ENCODE measurements around the gene ADH1B. TPM values are rescaled to one million over a fixed set of nuclear protein-coding genes. Genes with fewer than 3 reads are reported as not detected.

Gene ADH1B
- total RNA-seq, 1 donor from 2014 or later, result 891 TPM

DNA sequence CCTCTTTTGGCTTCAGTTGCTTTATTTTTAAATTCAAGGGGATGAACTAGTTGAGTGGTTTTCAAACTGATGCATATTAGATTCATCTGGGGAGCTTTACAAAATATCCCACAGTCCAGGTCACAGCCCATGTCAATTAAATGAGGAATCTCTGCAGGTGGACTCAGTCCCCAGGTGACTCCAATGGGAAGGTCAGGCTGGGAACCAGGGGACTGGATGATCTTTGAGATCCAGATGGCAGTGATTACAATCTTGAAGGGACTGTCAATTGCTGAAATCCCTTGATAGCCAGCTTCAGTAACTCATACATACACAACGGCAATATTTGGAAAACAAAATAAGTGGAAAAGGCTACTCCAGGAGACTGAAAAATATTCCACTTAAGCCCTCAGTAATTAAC lies 7.0 kb downstream of the ADH1B start:
- no peak overlapping the region for H3K27ac ChIP-seq
- no peaks in the 10 kb centered on the region for H3K27me3 ChIP-seq
- no peak for DNase-seq (ENCODE audit: extremely low spot score in 2 of 2)
- H3K4me3 ChIP-seq, result no peak overlapping the region
- H3K4me1 ChIP-seq, result no peaks in the 10 kb centered on the region
- H3K36me3 ChIP-seq, result no peaks in the 10 kb centered on the region
- no peaks in the 10 kb centered on the region for H3K9me3 ChIP-seq
- intact Hi-C loops (cut with DNase I), result no loop called here
- no peak for TF ChIP-seq POLR2A (IDR thresholded peaks at IDR 0.05)
- no peak for TF ChIP-seq POLR2AphosphoS5 (IDR thresholded peaks at IDR 0.05; ENCODE audit: insufficient read depth in 1 of 2, low read depth in 1 of 2)
- no peak for TF ChIP-seq CTCF (IDR thresholded peaks at IDR 0.05)

DNA sequence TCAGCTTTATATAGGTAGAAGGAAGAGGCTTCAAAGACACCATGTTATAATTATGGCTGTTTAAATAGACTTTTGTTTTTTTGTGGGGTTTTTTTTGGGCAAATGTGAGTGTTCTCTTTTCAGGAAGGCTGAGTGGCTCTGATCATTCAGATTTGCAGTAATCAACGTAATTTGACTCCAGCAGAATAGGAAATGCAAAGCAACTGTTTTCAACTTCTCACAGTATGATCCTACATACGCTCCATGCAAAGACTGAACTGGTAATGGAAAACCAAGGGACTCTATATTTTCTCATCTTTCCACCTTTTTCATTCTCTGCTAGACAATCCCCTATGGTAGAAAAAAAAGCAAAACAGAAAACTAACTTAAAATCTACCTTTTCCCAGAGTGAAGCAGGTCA lies 10.8 kb downstream of the ADH1B start:
- H3K9me3 ChIP-seq, result no peaks in the 10 kb centered on the region
- H3K4me1 ChIP-seq, result no peaks in the 10 kb centered on the region
- TF ChIP-seq CTCF (IDR thresholded peaks at IDR 0.05), result no peak
- no peak for TF ChIP-seq POLR2A (IDR thresholded peaks at IDR 0.05)
- no peak for TF ChIP-seq POLR2AphosphoS5 (IDR thresholded peaks at IDR 0.05; ENCODE audit: insufficient read depth in 1 of 2, low read depth in 1 of 2)
- H3K4me3 ChIP-seq, result no peak overlapping the region
- intact Hi-C loops (cut with DNase I), result no loop called here
- H3K27me3 ChIP-seq, result no peaks in the 10 kb centered on the region
- H3K27ac ChIP-seq, result no peak overlapping the region
- no peak for DNase-seq (ENCODE audit: extremely low spot score in 2 of 2)
- no peaks in the 10 kb centered on the region for H3K36me3 ChIP-seq

GRCh38 chr4:99305638-99306400 lies 15.4 kb downstream of the ADH1B start:
- intact Hi-C loops (cut with DNase I), result no loop called here
- Histone ChIP-seq H3K4me1 (peaks cover 8% of the 10 kb centered on the region), H3K27ac (no peak overlapping the region), H3K9me3 (no peaks in the 10 kb centered on the region), H3K36me3 (no peaks in the 10 kb centered on the region), H3K4me3 (no peak overlapping the region), H3K27me3 (no peaks in the 10 kb centered on the region)
- no peak for DNase-seq (ENCODE audit: extremely low spot score in 2 of 2)
- no peak for TF ChIP-seq POLR2AphosphoS5 (IDR thresholded peaks at IDR 0.05; ENCODE audit: insufficient read depth in 1 of 2, low read depth in 1 of 2)
- TF ChIP-seq CTCF (IDR thresholded peaks at IDR 0.05), result no peak
- TF ChIP-seq POLR2A (IDR thresholded peaks at IDR 0.05), result no peak

- no peaks in the 10 kb centered on the region for H3K36me3 ChIP-seq
- intact Hi-C loops (cut with DNase I), result no loop called here
- DNase-seq (ENCODE audit: extremely low spot score in 2 of 2), result no peak
- TF ChIP-seq POLR2A (IDR thresholded peaks at IDR 0.05) (no peak), CTCF (IDR thresholded peaks at IDR 0.05) (no peak), POLR2AphosphoS5 (IDR thresholded peaks at IDR 0.05; ENCODE audit: insufficient read depth in 1 of 2, low read depth in 1 of 2) (no peak)
- H3K9me3 ChIP-seq, result no peaks in the 10 kb centered on the region
- H3K4me1 ChIP-seq, result peaks cover 14% of the 10 kb centered on the region
- H3K27ac ChIP-seq, result peak overlapping the region; percentile 84
- no peak overlapping the region for H3K4me3 ChIP-seq
- H3K27me3 ChIP-seq, result no peaks in the 10 kb centered on the region
These were observed 19.6 kb downstream of the ADH1B start for GRCh38 chr4:99301376-99302164.

DNA sequence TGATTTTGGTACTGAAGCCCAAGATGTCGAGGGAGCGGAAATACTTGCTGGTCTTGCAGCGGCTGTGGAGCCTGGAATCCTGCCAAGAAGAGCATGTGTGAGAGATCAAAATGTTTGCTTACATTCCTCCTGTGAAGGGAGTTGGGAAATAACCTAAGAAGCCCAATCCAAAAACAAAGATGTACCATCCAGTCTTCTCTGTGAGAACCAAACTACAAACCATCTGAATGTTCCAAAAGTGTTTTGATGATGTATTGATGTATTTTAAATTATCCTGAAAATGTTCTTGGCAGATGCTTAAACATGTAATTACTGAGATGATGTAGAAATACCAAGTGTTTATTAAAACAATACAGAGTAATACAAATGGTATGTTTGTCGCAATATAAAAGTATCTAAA lies 20.3 kb downstream of the ADH1B start:
- TF ChIP-seq POLR2A (IDR thresholded peaks at IDR 0.05), result no peak
- TF ChIP-seq POLR2AphosphoS5 (IDR thresholded peaks at IDR 0.05; ENCODE audit: insufficient read depth in 1 of 2, low read depth in 1 of 2), result peak; percentile 51 to 93
- no peaks in the 10 kb centered on the region for H3K27me3 ChIP-seq
- intact Hi-C loops (cut with DNase I), result no loop called here
- no peaks in the 10 kb centered on the region for H3K36me3 ChIP-seq
- H3K9me3 ChIP-seq, result no peaks in the 10 kb centered on the region
- H3K4me1 ChIP-seq, result peaks cover 14% of the 10 kb centered on the region
- no peak for DNase-seq (ENCODE audit: extremely low spot score in 2 of 2)
- no peak overlapping the region for H3K4me3 ChIP-seq
- H3K27ac ChIP-seq, result no peak overlapping the region
